OCI-LY7 (cell line): Measurements from ENCODE around the gene ANKRD11. TPM values are rescaled to one million over a fixed set of nuclear protein-coding genes. Genes with fewer than 3 reads are reported as not detected.
A peak's percentile ranks its signal among the peaks of the same experiment; 100 is the strongest.

Experiments
- BruUV-seq: library from RNA; stranded (reverse); fragments of 400-500 nt; replicated peaks from 2 replicates; lab custom pipeline; 2021; lab: Mats Ljungman, UMichigan
- CTCF ChIA-PET: fragments of 300-600 bp; sonication (Branson Sonifier 250); formaldehyde crosslinking; loops from one replicate; lab custom pipeline; 2022; ENCODE audit warnings: antibody characterized with exemption; ENCODE audit not compliant: unreplicated experiment; lab: Charles Lee
- POLR2A ChIA-PET: fragments of 300-600 bp; sonication (Branson Sonifier 250); formaldehyde crosslinking; loops from one replicate; lab custom pipeline; 2022; ENCODE audit warnings: antibody characterized with exemption; lab: Charles Lee
- DNase-seq: peaks from one replicate; pipeline ENCODE4 v3.0.0-alpha.2; 2015; ENCODE audit warnings: low spot score
- H2AFZ ChIP-seq: fragments of 200-600 bp; sonication (generic), shearing (Covaris generic); 2 replicates; pipeline ENCODE4 v1.6.1; 2014; ENCODE audit warnings: mild to moderate bottlenecking, antibody characterized with exemption, low read length, moderate library complexity
- H3K27ac ChIP-seq: fragments of 200-600 bp; sonication (generic); 2 replicates; pipeline ENCODE4 v1.5.1; 2014; ENCODE audit warnings: mixed run types, low read depth, mild to moderate bottlenecking, moderate library complexity, low read length, inconsistent platforms; ENCODE audit not compliant: poor library complexity, severe bottlenecking
- H3K36me3 ChIP-seq: fragments of 200-600 bp; sonication (generic); 2 replicates; pipeline ENCODE4 v1.6.1; 2014; ENCODE audit warnings: mild to moderate bottlenecking, antibody characterized with exemption, low read length, moderate library complexity, mixed read lengths; ENCODE audit not compliant: insufficient read depth
- H3K4me1 ChIP-seq: fragments of 200-600 bp; sonication (generic); 2 replicates; pipeline ENCODE4 v1.5.1; 2014; ENCODE audit warnings: mild to moderate bottlenecking, low read length; ENCODE audit not compliant: insufficient read depth, poor library complexity, severe bottlenecking
- H3K4me2 ChIP-seq: fragments of 200-600 bp; sonication (generic); 2 replicates; pipeline ENCODE4 v1.6.1; 2014; ENCODE audit warnings: mild to moderate bottlenecking, low read length
- H3K4me3 ChIP-seq: fragments of 200-600 bp; sonication (generic); 2 replicates; pipeline ENCODE4 v1.5.1; 2014; ENCODE audit warnings: mild to moderate bottlenecking, low read depth, low read length; ENCODE audit not compliant: poor library complexity, severe bottlenecking
- H3K79me2 ChIP-seq: fragments of 200-600 bp; sonication (generic); 2 replicates; pipeline ENCODE4 v1.6.1; 2016; ENCODE audit warnings: low read depth, mild to moderate bottlenecking, low read length, moderate library complexity, mixed read lengths; ENCODE audit not compliant: insufficient read depth
- H3K9me2 ChIP-seq: fragments of 200-600 bp; sonication (generic); 2 replicates; pipeline ENCODE4 v1.6.1; 2016; ENCODE audit warnings: mild to moderate bottlenecking, low read length, mixed read lengths; ENCODE audit not compliant: insufficient read depth
- H3K9me3 ChIP-seq: fragments of 200-600 bp; sonication (generic); 2 replicates; pipeline ENCODE4 v1.6.1; 2014; ENCODE audit warnings: mild to moderate bottlenecking, mixed run types, low read length, mixed read lengths
- H4K20me1 ChIP-seq: fragments of 200-600 bp; sonication (generic); 2 replicates; pipeline ENCODE4 v1.6.1; 2014; ENCODE audit warnings: mild to moderate bottlenecking, antibody characterized with exemption, low read length, moderate library complexity, mixed read lengths; ENCODE audit not compliant: insufficient read depth
- CTCF ChIP-seq: fragments of 200-600 bp; sonication (generic); conservative IDR thresholded peaks from 2 replicates; pipeline ENCODE4 v1.5.1; 2014; ENCODE audit warnings: mild to moderate bottlenecking, antibody characterized with exemption, low read length, moderate library complexity, mixed read lengths
- EZH2phosphoT487 ChIP-seq: fragments of 200-600 bp; sonication (generic); IDR thresholded peaks from 2 replicates; pipeline ENCODE4 v1.6.1; 2018; ENCODE audit warnings: low read depth, borderline replicate concordance, mild to moderate bottlenecking, mixed run types, antibody characterized with exemption, low read length, moderate library complexity, mixed read lengths
- intact Hi-C: fragments of 100-400 bp; cut with micrococcal nuclease; formaldehyde crosslinking; loops from one replicate; pipeline ENCODE4 v1.10.0; 2022; ENCODE audit not compliant: unreplicated experiment
- total RNA-seq, 2 experiments: library from RNA; depleted of rRNA in 1 of 2; stranded (reverse); fragments of >200 nt in 1 of 2; shearing (Covaris generic) in 1 of 2; gene quantifications; 2 replicates each; pipeline ENCODE4 v1.2.3, GENCODE V29; 2014 to 2022

ANKRD11 gene
- total RNA-seq, 2 experiments from 2014 or later = 89.1 to 251 TPM

- peak; percentile 96 for DNase-seq
- no TSS peak for BruUV-seq
- no peaks in the 10 kb centered on the region for H3K9me3 ChIP-seq
- H3K79me2 ChIP-seq = peaks cover 64% of the 10 kb centered on the region
- peaks cover 37% of the 10 kb centered on the region for H4K20me1 ChIP-seq
- TF ChIP-seq EZH2phosphoT487 = no peak
- peak; percentile 38; the same call in 1 of the 2 replicates for TF ChIP-seq CTCF
- intact Hi-C loops = loop anchor here (1.0 to 5.0 kb wide), 4 partner anchors 16 to 156 kb away; partner anchors contain the start of gene RPL13
- CTCF ChIA-PET = no interaction called here
- peak overlapping the region; percentile 91 for H3K4me2 ChIP-seq
- peaks cover 12% of the 10 kb centered on the region for H3K36me3 ChIP-seq
- no peak overlapping the region for H2AFZ ChIP-seq
- POLR2A ChIA-PET = interaction anchor here (0.7 to 1.3 kb wide), 3 partner anchors 12 to 40 kb away, joined by 3 to 4 read pairs (median 3); no protein-coding TSS in a partner anchor
- H3K4me3 ChIP-seq = peak overlapping the region; percentile 83
- peak overlapping the region; percentile 92 for H3K27ac ChIP-seq
- peaks cover 55% of the 10 kb centered on the region for H3K4me1 ChIP-seq
- H3K9me2 ChIP-seq = no peaks in the 10 kb centered on the region
Measured at GRCh38 chr16:89489040-89489897, 1.1 kb downstream of the ANKRD11 start.

GRCh38 chr16:89485701-89486246 lies 4.6 kb downstream of the ANKRD11 start:
- no TSS peak for BruUV-seq
- H3K4me2 ChIP-seq = peak overlapping the region; percentile 91
- H3K27ac ChIP-seq = peak overlapping the region; percentile 47
- H3K36me3 ChIP-seq = peaks cover 40% of the 10 kb centered on the region
- ChIA-PET CTCF (interaction anchor here (0.6 to 1.1 kb wide), 2 partner anchors 18 to 106 kb away, joined by 3 read pairs; no protein-coding TSS in a partner anchor), POLR2A (interaction anchor here (0.8 to 1.0 kb wide), 2 partner anchors 107 to 503 kb away, joined by 6 read pairs; no protein-coding TSS in a partner anchor)
- no peak overlapping the region for H2AFZ ChIP-seq
- H3K4me1 ChIP-seq = peaks cover 77% of the 10 kb centered on the region
- no peak for TF ChIP-seq EZH2phosphoT487
- no peak for TF ChIP-seq CTCF
- H4K20me1 ChIP-seq = peaks cover 67% of the 10 kb centered on the region
- peaks cover 84% of the 10 kb centered on the region for H3K79me2 ChIP-seq
- peak overlapping the region; percentile 35 for H3K4me3 ChIP-seq
- no peaks in the 10 kb centered on the region for H3K9me2 ChIP-seq
- intact Hi-C loops = loop anchor here (5.0 kb wide), 2 partner anchors 33 to 77 kb away; partner anchors contain the start of gene RPL13
- peak; percentile 31 for DNase-seq
- no peaks in the 10 kb centered on the region for H3K9me3 ChIP-seq
